HG03025 (cell line): ENCODE data around the gene RGS12.

ENCODE experiments used
- ATAC-seq: cut with Tn5 transposase; IDR thresholded peaks from one replicate; pipeline ENCODE4 v1.9.1; 2021; ENCODE audit warnings: mild to moderate bottlenecking, moderate library complexity; ENCODE audit not compliant: unreplicated experiment, low FRiP score

The RGS12 gene

GRCh38 chr4:3324093-3324815 is 31.4 kb downstream of the RGS12 start:
- no peak for ATAC-seq

GRCh38 chr4:3328814-3329663 is 36.2 kb downstream of the RGS12 start:
- ATAC-seq: no peak

DNA sequence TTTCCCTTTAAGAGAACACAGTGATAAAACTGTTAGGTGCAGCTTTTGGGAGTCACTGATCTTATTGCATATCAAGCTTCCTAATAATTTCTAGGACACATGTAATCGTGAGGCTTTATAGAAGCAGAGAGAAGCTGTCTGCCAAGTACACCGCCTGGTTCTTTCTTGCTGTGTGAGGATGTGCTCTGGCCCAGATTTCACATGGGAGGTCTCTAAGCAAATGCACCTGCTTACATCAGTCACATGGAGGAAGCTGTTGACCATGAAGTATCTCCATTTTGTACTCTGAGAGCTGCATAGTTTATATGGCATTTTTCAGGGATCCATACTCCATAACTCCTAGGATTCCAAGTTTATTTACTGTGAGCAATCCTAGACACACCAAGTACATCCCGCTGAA is 37.1 kb downstream of the RGS12 start:
- ATAC-seq: no peak

- no peak for ATAC-seq
These were observed 37.9 kb downstream of the RGS12 start for GRCh38 chr4:3330707-3331106.

DNA sequence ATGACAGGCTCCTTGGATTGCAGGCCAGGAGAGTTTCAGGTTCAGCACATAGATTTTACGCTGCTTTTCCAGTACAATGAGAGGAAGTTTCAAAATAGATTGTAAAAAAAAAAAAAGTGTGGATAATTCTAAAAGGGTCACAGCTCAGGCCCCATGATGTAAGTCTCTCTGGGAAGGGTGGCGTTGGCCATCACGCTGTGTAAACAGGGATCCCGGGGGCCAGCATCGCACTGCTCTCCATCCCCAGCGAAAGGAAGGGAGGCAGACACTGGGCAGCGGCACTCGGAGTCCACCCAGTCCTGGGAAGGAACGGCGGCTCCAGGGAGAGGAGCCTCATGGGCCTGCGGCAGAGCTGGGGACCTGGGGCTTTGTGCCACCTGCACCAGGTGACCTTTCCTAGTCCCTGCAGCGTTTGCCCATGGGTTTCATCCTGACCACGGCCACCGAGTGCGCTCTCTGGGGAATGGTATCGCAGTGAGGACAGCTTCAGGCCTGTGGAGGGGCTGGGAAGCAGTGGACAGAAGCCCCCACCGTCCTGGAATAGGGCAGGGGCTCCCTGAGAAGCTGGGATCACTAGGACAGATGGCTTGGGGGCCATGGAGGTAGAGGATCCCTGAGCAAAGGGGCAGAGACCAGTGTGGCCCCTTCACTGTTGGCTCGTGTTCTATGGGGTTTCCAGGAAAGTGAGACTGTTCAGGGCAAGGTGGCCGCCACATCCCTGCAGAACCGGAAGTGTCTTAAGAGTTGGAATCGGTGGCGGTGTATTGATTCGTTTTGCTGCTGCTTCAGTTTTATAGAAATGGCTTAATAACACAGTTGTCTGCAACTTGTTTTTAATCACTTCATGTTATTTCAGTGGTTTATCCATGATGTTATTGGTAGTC is 38.9 kb downstream of the RGS12 start:
- no peak for ATAC-seq

GRCh38 chr4:3332498-3332897 is 39.7 kb downstream of the RGS12 start:
- no peak for ATAC-seq

DNA sequence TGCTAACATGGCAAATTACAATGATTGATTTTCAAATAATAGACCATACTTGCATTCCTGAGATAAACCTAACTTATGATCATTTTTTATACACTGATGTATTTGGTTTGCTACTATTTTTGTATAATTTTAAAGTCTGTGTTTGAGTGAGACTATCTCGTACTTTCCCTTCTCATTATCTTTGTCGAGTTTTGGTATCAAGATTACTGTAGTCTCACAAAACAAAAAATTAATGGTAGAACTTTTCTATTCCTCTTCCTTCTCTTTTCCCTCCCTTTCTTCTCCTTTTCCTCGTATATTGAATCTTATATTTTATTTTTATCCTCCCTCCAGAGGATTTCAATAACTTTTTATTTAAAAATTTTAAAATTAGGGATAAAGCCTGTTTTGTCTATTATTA is 41.5 kb downstream of the RGS12 start:
- no peak for ATAC-seq

- no peak for ATAC-seq
These were observed 42.6 kb downstream of the RGS12 start for GRCh38 chr4:3335385-3335784.

DNA sequence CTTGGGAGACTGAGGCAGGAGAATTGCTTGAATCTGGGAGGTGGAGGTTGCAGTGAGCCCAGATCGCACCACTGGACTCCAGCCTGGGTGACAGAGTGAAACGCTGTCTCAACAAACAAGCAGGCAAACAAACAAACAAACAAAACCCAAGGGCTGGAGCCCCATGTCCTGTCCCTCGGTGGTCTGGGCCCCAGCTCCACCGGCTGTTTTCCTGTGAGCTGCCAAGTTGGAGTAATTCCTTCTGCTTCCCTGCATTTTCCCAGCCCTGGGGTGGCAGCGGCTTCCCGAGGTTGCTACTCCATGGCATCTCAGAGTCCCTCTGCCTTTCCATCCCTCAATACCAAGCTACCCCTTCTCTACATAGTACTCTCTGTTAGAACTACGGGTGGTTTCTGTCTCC is 43.2 kb downstream of the RGS12 start:
- ATAC-seq: no peak

GRCh38 chr4:3336382-3337356 is 43.8 kb downstream of the RGS12 start:
- no peak for ATAC-seq

DNA sequence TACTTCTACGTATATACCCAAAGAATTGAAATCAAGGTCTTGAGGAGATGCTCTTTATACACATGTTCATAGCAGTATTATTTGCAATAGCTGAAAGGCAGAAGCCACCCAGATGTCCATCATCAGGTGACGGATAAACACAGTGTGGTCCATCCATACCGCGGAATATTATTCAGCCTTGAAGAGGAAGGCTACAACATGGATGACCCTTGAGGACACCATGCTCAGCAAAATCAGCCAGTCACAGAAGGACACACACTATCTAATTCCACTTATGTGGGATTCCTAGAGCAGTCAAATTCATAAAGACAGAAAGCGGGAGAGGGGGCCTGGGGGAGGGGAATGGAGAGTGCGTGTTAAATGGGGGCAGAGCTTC is 44.5 kb downstream of the RGS12 start:
- ATAC-seq: no peak

DNA sequence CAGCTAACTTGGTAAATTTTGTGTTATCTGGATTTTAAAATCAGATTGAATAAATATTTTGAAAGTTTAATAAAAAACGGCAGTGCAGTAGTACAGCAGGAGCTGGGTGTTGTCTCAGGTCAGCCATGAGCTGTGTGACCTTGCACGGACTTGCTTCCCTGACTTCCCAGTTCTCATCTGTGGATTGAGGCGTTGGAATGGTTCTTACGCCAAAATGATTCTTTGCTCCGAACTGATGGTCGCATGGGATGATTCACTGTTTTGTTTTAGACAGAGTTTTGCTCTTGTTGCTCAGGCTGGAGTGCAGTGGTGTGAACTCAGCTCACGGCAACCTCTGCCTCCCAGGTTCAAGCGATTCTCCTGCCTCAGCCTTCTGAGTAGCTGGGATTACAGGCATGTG is 45.0 kb downstream of the RGS12 start:
- ATAC-seq: no peak

DNA sequence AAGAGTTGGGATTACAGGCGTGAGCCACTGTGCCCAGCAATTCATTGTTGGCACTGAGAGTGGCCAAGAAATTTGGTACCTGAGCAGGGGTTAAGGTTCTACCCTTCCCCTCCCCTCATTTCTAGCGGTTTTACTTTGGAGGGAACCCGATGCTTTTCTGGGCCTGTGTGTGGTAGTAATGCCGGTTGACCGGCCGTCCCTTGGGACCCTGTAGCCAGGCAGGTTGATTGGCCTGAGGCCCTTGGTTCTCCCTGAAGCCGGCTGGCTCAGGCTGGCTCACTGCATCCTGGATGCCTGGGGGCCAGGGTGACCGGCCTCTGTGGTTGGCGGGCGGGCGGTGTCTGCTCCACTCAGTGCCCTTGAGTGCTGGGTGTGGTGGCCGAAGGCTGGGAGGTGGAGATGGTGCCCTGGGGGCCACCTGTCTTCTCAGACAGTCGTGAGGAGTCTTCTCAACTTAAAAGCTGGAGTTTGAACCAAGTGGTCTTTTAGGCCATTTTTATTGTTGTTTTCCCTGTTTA is 45.6 kb downstream of the RGS12 start:
- ATAC-seq: no peak

DNA sequence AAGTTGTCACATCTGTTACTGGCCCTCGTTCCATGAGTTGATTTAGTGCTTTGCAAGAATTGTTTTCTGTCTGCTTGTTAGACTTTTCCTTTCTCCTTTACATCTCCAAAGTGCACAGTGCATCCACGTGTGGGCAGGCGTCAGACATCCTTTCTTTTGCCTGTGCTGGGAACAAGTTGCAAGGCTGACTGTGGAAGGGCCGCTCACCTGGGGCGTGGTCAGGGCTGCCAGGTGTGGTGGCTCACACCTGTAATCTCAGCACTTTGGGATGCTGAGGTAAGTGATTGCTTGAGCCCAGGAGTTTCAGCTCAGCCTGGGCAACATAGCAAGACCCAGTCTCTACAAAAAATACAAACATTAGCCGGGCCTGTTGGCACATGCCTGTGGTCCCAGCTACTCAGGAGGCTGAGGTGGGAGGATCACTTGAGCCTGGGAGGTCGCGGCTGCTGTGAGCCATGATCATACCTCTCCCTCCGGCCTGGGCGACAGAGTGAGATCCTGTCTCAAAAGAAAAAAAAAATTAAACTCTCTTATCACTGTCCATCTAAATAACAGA is 46.2 kb downstream of the RGS12 start:
- no peak for ATAC-seq

DNA sequence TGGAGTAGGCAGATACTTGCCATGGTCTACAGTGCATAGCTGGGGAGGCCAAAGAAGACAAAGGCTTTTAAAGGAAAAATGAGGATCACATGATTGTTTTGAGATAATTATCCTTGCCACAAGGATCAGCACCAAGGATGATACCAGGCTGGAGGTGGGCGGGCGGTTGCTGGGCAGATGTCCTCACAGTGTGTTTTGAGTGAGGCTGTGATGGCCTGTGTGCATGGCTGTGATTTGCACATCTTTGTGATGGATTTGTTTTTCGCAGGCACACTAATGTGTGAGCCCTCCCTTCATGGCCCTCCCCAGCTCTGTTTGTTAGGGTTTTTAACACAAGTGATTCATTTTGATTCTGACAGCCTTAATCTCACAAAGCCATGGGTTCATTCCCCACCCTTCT is 46.8 kb downstream of the RGS12 start:
- no peak for ATAC-seq

DNA sequence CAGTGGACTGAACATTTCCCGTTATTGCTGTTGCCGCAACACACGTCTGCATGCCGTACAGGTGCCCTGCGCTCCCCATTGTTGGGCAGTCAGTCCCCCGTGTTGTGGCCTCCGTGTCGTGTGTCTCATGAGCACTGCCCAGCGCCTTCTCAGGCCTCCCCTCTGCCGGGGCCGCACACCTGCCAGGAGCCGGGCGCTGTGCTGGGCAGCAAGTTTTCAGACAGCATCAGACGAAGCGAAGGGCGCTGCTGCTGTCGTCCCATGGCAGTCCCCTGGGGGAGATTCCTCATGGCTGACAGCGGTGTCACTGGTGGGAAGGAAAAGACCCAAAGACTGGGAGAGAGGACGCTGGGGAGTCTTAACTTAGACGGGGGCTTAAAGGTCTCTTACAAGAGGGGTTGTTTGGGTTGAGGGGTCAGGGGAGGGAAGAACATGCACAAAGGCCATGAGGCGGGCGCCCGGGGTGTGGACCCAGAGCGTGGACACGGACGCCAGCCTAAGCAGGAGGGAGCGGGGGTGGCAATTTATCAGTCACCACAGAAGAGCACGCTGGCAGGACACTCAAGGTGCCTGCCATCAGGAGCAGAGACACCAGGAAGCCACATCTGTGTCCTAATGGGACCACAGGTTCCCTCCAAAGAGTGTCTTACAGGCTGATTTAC is 47.3 kb downstream of the RGS12 start:
- no peak for ATAC-seq

- no peak for ATAC-seq
These were observed 47.9 kb downstream of the RGS12 start for GRCh38 chr4:3340700-3341083.

DNA sequence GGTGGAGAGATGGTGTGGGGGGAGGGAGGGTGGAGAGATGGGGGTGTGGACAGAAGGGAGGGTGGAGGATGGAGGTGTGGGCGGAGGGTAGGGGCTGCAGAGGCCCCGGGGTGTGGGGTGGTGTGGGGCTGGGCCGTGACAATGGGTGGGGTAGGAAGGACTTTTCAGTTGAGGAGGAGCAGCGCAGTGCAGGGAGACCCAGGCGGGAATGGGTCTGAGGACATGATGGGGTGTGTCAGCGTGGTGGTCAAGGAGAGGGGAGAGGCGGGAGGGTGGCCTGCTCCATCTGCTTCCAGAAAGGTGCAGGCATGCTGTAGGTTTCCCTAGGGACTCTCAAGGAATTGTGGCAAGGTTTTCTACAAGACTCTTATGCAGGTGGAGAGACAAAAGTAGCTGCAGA is 48.9 kb downstream of the RGS12 start:
- ATAC-seq: no peak
